NCI-H1092 treated with DMSO at 0.1 percent for 48 hours (cell line): ENCODE data around the gene PCIF1.
"Not testable (repeated sequence)": the region's sequence is repeated elsewhere in the genome, so short reads cannot be mapped to it uniquely, and the experiment has no call there.

ENCODE experiments used
- DNase-seq: peaks from one replicate; lab custom pipeline; 2025; lab: John Stamatoyannopoulos, UW

The PCIF1 gene

DNA sequence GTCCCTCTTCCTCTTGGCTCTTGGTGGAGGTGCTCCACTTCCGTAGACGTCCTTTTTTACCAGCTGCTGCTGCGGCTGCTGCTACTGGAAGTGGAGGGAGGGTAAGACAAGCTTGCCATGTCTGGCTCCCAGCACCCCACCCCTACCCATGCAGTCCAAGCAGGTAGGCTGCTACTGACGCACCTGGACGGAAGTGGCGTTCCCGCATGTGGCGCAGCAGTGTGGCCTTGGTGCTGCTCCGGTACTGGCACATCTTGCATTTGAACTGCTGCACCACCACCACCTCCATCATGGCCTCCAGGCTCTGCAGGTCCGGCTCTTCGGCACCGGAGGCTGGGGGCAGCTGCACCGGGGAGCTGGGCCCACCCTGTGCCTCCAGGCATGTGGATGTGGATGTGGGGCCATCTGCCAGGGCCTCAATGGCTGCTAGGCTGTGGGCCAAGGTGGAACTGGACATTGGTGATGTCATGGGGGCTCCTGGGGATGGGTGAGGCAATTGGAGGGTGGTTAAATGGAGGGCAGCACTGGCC is 33.1 kb downstream of the PCIF1 start:
- no peak for DNase-seq

- no peak for DNase-seq
Measured at GRCh38 chr20:45968081-45968671, 33.7 kb downstream of the PCIF1 start.

- DNase-seq = no peak
Measured at GRCh38 chr20:45968801-45969711, 34.6 kb downstream of the PCIF1 start.

DNA sequence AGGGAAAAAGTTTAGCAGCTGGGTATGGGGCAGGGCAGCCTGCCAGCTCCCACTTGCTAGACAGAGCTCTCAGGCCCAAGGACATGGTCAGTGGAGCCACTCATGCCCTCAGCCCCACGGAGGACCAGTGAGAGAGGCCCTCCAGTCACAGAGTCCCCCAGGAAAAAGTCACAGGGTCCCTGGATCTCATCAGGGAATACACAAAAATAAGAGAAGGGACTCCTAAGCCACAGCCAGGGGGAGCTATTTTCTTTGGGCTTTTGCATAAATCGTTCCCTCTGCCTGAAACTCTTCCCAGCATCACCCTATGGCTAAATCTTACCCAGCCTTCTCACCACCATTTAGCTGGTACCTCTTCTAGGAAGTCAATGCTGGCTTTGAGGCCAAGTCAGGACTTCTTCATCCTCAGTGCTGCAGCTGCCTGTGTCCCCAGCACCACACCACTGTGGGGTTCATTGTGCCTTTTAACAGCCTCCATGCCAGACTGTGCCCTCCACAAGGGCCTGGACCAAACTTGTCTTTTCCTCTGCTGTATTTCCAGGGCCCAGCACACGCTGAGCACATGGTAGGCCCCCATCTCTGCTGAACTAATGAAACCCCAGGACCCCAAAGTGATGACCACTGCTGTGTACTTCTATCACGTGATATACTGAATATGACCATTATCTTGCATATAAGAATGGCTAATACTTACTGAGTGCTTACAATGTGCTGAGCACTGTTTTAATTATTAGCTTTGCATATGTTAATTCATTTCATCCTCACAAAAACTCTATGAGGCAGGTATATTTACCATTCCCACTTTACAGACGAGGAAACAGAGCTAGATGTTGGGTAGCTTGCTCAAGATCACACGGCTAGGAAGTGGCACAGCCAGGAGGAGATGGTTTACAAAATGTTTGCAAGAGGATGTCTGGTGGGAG is 35.5 kb downstream of the PCIF1 start:
- peak; percentile 33 for DNase-seq

DNA sequence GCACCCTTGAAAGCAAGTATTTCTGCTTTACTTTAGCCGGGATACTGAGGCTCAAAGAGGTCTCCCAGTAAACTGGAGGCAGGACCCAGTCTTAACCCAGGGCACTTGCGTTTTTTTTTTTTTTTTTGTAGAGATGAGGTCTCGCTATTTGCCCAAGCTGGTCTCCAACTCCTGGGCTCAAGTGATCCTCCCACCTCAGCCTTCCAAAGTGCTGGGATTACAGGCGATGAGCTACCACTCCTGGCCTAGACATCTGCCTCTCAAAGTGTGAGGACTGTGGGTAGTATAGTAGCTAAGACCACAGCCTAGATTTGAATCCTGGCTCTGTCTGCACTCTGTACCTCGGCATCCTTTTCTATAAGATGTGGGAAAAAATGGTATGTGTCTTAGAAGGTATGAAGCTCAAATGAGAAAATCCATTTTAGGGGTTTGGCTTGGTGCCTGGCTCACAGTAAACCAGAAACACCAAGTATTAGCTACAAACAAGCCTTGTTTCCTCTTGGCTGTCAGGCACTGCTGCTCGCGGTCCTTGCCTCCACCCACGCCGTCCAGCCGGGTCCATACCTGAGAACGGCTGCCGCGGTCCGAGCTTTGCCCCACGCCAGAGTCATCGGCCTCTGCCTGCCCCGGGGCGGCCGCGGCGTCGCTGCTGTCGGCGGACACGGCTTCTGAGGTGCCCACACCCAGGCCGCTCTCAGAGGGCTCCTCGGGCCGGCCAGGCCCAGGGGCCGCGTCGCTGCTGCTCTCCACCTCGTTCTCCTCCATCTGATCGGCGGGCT is 36.4 kb downstream of the PCIF1 start:
- no peak for DNase-seq

- no peak for DNase-seq
Measured at GRCh38 chr20:45971425-45971674, 36.9 kb downstream of the PCIF1 start.

DNA sequence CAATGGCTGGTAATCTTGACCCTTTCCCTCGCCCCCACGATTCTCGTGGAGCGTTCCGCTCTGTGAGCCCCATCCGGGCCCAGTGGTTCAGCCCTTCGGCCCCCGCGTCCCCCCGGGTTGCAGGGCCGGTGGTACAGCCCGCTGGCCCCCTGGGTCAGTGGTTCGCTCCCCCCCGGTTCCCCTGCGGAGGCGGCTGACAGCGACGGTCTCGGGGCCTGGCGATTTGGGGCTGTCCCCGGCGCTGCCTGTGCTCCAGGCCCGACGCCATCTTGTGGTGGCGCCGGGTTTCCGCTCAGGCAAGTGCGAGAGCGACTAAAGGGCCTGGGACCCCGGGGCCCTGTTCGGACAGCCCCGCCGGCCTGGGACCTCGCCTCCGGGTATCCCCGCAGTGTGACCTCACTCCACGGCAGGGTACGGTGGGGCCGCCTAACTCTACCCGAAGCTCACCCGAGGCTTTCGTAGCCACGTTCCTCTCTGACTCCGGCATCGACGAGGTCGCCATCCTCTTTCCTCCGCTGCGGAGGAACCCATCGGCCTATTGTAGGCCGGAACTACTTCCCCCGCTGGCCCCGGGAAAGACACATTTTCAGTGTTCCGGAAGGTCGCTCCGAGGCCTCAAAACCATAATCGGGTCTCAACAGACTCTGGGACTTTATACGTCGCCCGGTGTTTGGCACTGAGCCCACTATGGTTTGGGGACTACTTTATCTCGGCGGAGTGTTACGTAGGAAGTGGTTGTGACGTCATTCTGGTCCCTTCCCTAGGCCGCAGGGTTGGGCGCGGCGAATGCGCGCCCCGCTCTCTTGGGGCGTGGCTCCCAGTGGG is 37.4 kb downstream of the PCIF1 start, which contains the start of gene ZNF335:
ZNF335 (minus strand) TSS at position 529 of the 825 bp plus-strand sequence. CDS start 793 bp downstream, outside the sequence.
- peak; percentile 95 for DNase-seq

DNA sequence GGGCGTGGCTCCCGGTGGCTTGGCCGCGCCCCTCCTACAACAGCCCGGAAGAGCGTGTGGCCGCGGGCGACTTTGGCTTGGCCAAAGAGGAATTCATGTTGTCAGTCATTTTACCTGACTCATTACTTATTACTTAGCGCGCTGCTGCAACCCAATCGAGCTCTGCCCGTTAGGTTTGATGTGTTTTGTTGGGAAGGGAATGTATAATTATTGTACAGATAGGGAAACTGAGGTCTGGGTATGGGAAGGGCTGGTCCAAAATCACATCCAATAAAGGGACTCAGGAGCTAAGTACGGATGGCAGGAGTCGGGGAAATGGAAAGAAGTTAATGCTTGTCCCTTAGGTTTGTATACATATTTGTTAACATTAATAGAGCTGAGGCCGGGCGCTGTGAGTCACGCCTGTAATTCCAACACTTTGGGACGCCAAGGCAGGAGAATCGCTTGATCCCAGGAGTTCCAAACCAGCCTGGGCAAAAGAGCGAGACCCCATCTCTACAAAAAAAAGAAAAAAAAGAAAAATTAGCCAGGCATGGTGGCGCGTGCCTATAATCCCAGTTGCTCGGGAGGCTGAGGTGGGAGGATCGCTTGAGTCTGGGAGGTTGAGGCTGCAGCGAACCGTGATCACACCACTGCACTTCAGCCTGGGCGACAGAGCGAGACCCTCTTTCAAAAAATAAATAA is 38.2 kb downstream of the PCIF1 start:
- no peak for DNase-seq

GRCh38 chr20:45974896-45975565 is 40.5 kb downstream of the PCIF1 start:
- no peak for DNase-seq

- no peak for DNase-seq
Measured at GRCh38 chr20:45975686-45976085, 41.2 kb downstream of the PCIF1 start.

DNA sequence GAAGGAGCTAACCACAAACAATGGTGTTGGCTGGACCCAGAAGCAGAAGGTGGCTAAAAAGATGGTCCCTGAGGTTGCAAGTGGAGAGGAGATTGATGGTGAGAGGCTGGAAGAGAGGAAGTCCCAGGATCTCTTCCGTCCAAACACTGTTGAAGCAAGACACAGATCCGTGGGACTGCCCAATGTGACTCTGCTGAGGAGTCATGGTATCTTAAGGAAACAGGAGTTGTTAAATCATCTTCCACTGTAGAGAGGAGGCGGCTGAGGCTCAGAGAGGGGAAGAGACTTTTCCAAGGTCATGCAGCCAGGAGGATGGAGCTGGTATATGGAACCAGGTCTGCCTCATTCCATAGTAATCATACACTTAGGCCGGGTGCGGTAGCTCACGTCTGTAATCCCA is 41.6 kb downstream of the PCIF1 start:
- no peak for DNase-seq

DNA sequence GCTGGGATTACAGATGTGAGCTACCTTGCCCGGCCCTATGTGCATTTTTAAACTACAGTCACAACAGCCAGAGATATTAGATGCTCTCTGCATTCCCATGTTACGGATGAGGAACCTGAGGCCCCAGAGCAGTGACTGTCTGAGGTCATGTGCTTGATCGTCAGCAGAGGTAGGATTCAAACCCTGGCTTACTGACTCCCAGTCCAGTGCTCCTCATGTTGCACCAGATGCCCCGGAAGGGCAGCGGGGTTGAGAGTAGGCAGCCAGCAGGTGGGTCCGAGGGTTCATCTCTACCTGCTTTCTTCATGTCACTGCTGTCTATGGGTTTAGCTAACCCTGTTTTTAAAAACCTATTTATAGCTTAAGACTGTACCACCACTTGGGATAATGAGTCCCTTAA is 46.8 kb downstream of the PCIF1 start:
- no peak for DNase-seq

GRCh38 chr20:45983279-45983743 is 48.8 kb downstream of the PCIF1 start:
- DNase-seq = no peak

DNA sequence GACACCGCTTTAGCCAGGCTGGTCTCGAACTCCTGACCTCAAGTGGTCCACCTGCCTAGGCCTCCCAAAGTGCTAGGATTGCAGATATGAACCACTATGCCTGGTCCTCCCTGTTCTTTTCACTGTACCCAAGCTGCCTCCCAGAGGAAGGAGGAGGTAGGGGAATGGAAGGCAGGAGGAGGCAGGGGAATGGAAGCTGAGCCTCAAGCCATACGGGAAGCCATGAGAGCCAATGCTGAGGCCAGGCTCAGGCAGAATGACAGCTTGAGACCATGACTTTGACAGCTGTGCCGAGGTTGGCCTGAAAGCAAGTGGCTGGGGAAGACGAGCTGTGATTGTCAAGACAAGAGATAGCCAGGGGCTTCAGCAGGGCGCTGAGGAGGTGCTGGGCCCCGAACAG is 51.1 kb downstream of the PCIF1 start:
- no peak for DNase-seq

GRCh38 chr20:45987108-45987780 is 52.8 kb downstream of the PCIF1 start:
- peak; percentile 53 for DNase-seq

DNA sequence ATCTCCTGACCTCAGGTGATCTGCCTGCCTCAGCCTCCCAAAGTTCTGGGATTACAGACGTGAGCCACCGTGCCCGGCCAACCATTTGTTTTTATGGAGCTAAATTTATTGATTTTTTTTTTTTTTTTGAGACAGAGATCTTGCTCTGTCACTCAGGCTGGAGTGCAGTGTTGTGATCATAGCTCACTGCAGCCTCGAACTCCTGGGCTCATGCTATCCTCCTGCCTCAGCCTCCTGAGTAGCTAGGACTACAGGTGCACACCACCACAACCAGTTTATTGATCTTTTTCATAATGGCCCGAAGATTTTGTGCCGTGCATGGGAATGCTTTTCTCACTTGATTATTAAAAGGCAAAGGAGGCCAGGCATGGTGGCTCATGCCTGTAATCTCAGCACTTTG is 54.3 kb downstream of the PCIF1 start:
- not testable (repeated sequence) for DNase-seq

- no peak for DNase-seq
Measured at GRCh38 chr20:45991616-45992015, 57.1 kb downstream of the PCIF1 start.

GRCh38 chr20:45993197-45993951 is 58.9 kb downstream of the PCIF1 start:
- DNase-seq = no peak
